ENCODE measurements around the gene DPPA5.

The DPPA5 gene

GRCh38 chr6:73375216-73375615, 21.1 kb upstream of the DPPA5 start:
- no peak overlapping the region for H3K4me3 ChIP-seq (ENCODE audit: control insufficient read depth in 1 of 7, extremely low read depth in 1 of 7, insufficient read depth in 4 of 7, low read depth in 2 of 7, low read length in 6 of 7)
- peaks cover 0 to 16% (median 5%) of the 10 kb centered on the region in 5 experiments for H3K9me3 ChIP-seq (ENCODE audit: control extremely low read depth in 1 of 5, control insufficient read depth in 4 of 5, insufficient read depth in 2 of 5, low read depth in 1 of 5, low read length in 4 of 5)
- ChIA-PET POLR2A (no interaction called here), CTCF (no interaction called here)
- WGBS (ENCODE audit: insufficient coverage): 100% methylated on average over 1 of the region's 1 CpG
- H3K36me3 ChIP-seq (ENCODE audit: control insufficient read depth in 4 of 4, insufficient read depth in 4 of 4, low read length in 3 of 4): no peaks in the 10 kb centered on the region
- H3K4me1 ChIP-seq (ENCODE audit: control extremely low read depth in 1 of 4, control insufficient read depth in 4 of 4, insufficient read depth in 4 of 4, low read length in 3 of 4): no peaks in the 10 kb centered on the region
- no peak overlapping the region for H3K27ac ChIP-seq (ENCODE audit: insufficient read depth in 1 of 2, low read depth in 1 of 2, low read length in 2 of 2, poor library complexity in 1 of 2, severe bottlenecking in 2 of 2)
- H3K27me3 ChIP-seq (replicated peaks in 2 of 5; ENCODE audit: control insufficient read depth in 4 of 5, insufficient read depth in 5 of 5, low read length in 4 of 5): no peaks in the 10 kb centered on the region
- no peak for DNase-seq

GRCh38 chr6:73372516-73372915, 18.4 kb upstream of the DPPA5 start:
- Histone ChIP-seq H3K27me3 (replicated peaks in 2 of 5; ENCODE audit: control insufficient read depth in 4 of 5, insufficient read depth in 5 of 5, low read length in 4 of 5) (no peaks in the 10 kb centered on the region), H3K27ac (ENCODE audit: insufficient read depth in 1 of 2, low read depth in 1 of 2, low read length in 2 of 2, poor library complexity in 1 of 2, severe bottlenecking in 2 of 2) (no peak overlapping the region), H3K4me1 (ENCODE audit: control extremely low read depth in 1 of 4, control insufficient read depth in 4 of 4, insufficient read depth in 4 of 4, low read length in 3 of 4) (no peaks in the 10 kb centered on the region), H3K36me3 (ENCODE audit: control insufficient read depth in 4 of 4, insufficient read depth in 4 of 4, low read length in 3 of 4) (no peaks in the 10 kb centered on the region), H3K4me3 (ENCODE audit: control insufficient read depth in 1 of 7, extremely low read depth in 1 of 7, insufficient read depth in 4 of 7, low read depth in 2 of 7, low read length in 6 of 7) (no peak overlapping the region), H3K9me3 (ENCODE audit: control extremely low read depth in 1 of 5, control insufficient read depth in 4 of 5, insufficient read depth in 2 of 5, low read depth in 1 of 5, low read length in 4 of 5) (peaks cover 0 to 17% (median 9%) of the 10 kb centered on the region in 5 experiments)
- POLR2A ChIA-PET: no interaction called here
- no peak for DNase-seq
- WGBS (ENCODE audit: insufficient coverage): 96% methylated on average over 7 of the region's 10 CpGs
- CTCF ChIA-PET: no interaction called here

- no peaks in the 10 kb centered on the region for H3K4me1 ChIP-seq (ENCODE audit: control extremely low read depth in 1 of 4, control insufficient read depth in 4 of 4, insufficient read depth in 4 of 4, low read length in 3 of 4)
- no peak overlapping the region for H3K4me3 ChIP-seq (ENCODE audit: control insufficient read depth in 1 of 7, extremely low read depth in 1 of 7, insufficient read depth in 4 of 7, low read depth in 2 of 7, low read length in 6 of 7)
- ChIA-PET CTCF (no interaction called here), POLR2A (no interaction called here)
- WGBS (ENCODE audit: insufficient coverage): 94% methylated on average over 2 of the region's 4 CpGs
- no peaks in the 10 kb centered on the region for H3K27me3 ChIP-seq (replicated peaks in 2 of 5; ENCODE audit: control insufficient read depth in 4 of 5, insufficient read depth in 5 of 5, low read length in 4 of 5)
- H3K36me3 ChIP-seq (ENCODE audit: control insufficient read depth in 4 of 4, insufficient read depth in 4 of 4, low read length in 3 of 4): no peaks in the 10 kb centered on the region
- no peak for DNase-seq
- no peak overlapping the region for H3K27ac ChIP-seq (ENCODE audit: insufficient read depth in 1 of 2, low read depth in 1 of 2, low read length in 2 of 2, poor library complexity in 1 of 2, severe bottlenecking in 2 of 2)
- H3K9me3 ChIP-seq (ENCODE audit: control extremely low read depth in 1 of 5, control insufficient read depth in 4 of 5, insufficient read depth in 2 of 5, low read depth in 1 of 5, low read length in 4 of 5): peaks cover 0 to 17% (median 9%) of the 10 kb centered on the region in 5 experiments
Observed at GRCh38 chr6:73371984-73372383, 17.9 kb upstream of the DPPA5 start.

GRCh38 chr6:73369563-73369962, 15.5 kb upstream of the DPPA5 start, which contains the start of gene OOEP:
TSS of gene OOEP (minus strand) at chr6:73369897. CDS start at chr6:73369792, 105 bp downstream.
- ChIA-PET POLR2A (no interaction called here), CTCF (no interaction called here)
- no peak for DNase-seq
- Histone ChIP-seq H3K4me3 (ENCODE audit: control insufficient read depth in 1 of 7, extremely low read depth in 1 of 7, insufficient read depth in 4 of 7, low read depth in 2 of 7, low read length in 6 of 7) (no peak within 1 kb of the TSS), H3K4me1 (ENCODE audit: control extremely low read depth in 1 of 4, control insufficient read depth in 4 of 4, insufficient read depth in 4 of 4, low read length in 3 of 4) (no peaks in the 10 kb centered on the region), H3K9me3 (ENCODE audit: control extremely low read depth in 1 of 5, control insufficient read depth in 4 of 5, insufficient read depth in 2 of 5, low read depth in 1 of 5, low read length in 4 of 5) (peaks cover 0 to 17% (median 9%) of the 10 kb centered on the region in 5 experiments), H3K27me3 (replicated peaks in 2 of 5; ENCODE audit: control insufficient read depth in 4 of 5, insufficient read depth in 5 of 5, low read length in 4 of 5) (no peaks in the 10 kb centered on the region), H3K27ac (ENCODE audit: insufficient read depth in 1 of 2, low read depth in 1 of 2, low read length in 2 of 2, poor library complexity in 1 of 2, severe bottlenecking in 2 of 2) (no peak within 1 kb of the TSS), H3K36me3 (ENCODE audit: control insufficient read depth in 4 of 4, insufficient read depth in 4 of 4, low read length in 3 of 4) (no peaks in the 10 kb centered on the region)
- 98% methylated on average over 36 of the region's 36 CpGs for WGBS (ENCODE audit: insufficient coverage)

- H3K36me3 ChIP-seq (ENCODE audit: control insufficient read depth in 4 of 4, insufficient read depth in 4 of 4, low read length in 3 of 4): no peaks in the 10 kb centered on the region
- POLR2A ChIA-PET: no interaction called here
- WGBS (ENCODE audit: insufficient coverage): 93% methylated on average over 14 of the region's 14 CpGs
- no peak for DNase-seq
- no peaks in the 10 kb centered on the region for H3K4me1 ChIP-seq (ENCODE audit: control extremely low read depth in 1 of 4, control insufficient read depth in 4 of 4, insufficient read depth in 4 of 4, low read length in 3 of 4)
- H3K4me3 ChIP-seq (ENCODE audit: control insufficient read depth in 1 of 7, extremely low read depth in 1 of 7, insufficient read depth in 4 of 7, low read depth in 2 of 7, low read length in 6 of 7): no peak overlapping the region
- CTCF ChIA-PET: no interaction called here
- H3K27ac ChIP-seq (ENCODE audit: insufficient read depth in 1 of 2, low read depth in 1 of 2, low read length in 2 of 2, poor library complexity in 1 of 2, severe bottlenecking in 2 of 2): no peak overlapping the region
- H3K9me3 ChIP-seq (ENCODE audit: control extremely low read depth in 1 of 5, control insufficient read depth in 4 of 5, insufficient read depth in 2 of 5, low read depth in 1 of 5, low read length in 4 of 5): peaks cover 0 to 17% (median 9%) of the 10 kb centered on the region in 5 experiments
- H3K27me3 ChIP-seq (replicated peaks in 2 of 5; ENCODE audit: control insufficient read depth in 4 of 5, insufficient read depth in 5 of 5, low read length in 4 of 5): no peaks in the 10 kb centered on the region
Observed at GRCh38 chr6:73369157-73369556, 15.1 kb upstream of the DPPA5 start.

- H3K27ac ChIP-seq (ENCODE audit: insufficient read depth in 1 of 2, low read depth in 1 of 2, low read length in 2 of 2, poor library complexity in 1 of 2, severe bottlenecking in 2 of 2): no peak overlapping the region
- no peaks in the 10 kb centered on the region for H3K4me1 ChIP-seq (ENCODE audit: control extremely low read depth in 1 of 4, control insufficient read depth in 4 of 4, insufficient read depth in 4 of 4, low read length in 3 of 4)
- POLR2A ChIA-PET: no interaction called here
- H3K9me3 ChIP-seq (ENCODE audit: control extremely low read depth in 1 of 5, control insufficient read depth in 4 of 5, insufficient read depth in 2 of 5, low read depth in 1 of 5, low read length in 4 of 5): peaks cover 0 to 17% (median 9%) of the 10 kb centered on the region in 5 experiments
- no peaks in the 10 kb centered on the region for H3K36me3 ChIP-seq (ENCODE audit: control insufficient read depth in 4 of 4, insufficient read depth in 4 of 4, low read length in 3 of 4)
- no peaks in the 10 kb centered on the region for H3K27me3 ChIP-seq (replicated peaks in 2 of 5; ENCODE audit: control insufficient read depth in 4 of 5, insufficient read depth in 5 of 5, low read length in 4 of 5)
- WGBS (ENCODE audit: insufficient coverage): 100% methylated on average over 1 of the region's 4 CpGs
- CTCF ChIA-PET: no interaction called here
- H3K4me3 ChIP-seq (ENCODE audit: control insufficient read depth in 1 of 7, extremely low read depth in 1 of 7, insufficient read depth in 4 of 7, low read depth in 2 of 7, low read length in 6 of 7): no peak overlapping the region
- DNase-seq: no peak
Observed at GRCh38 chr6:73368675-73369074, 14.6 kb upstream of the DPPA5 start.

- DNase-seq: no peak
- Histone ChIP-seq H3K27me3 (replicated peaks in 2 of 5; ENCODE audit: control insufficient read depth in 4 of 5, insufficient read depth in 5 of 5, low read length in 4 of 5) (no peaks in the 10 kb centered on the region), H3K4me1 (ENCODE audit: control extremely low read depth in 1 of 4, control insufficient read depth in 4 of 4, insufficient read depth in 4 of 4, low read length in 3 of 4) (no peaks in the 10 kb centered on the region), H3K27ac (ENCODE audit: insufficient read depth in 1 of 2, low read depth in 1 of 2, low read length in 2 of 2, poor library complexity in 1 of 2, severe bottlenecking in 2 of 2) (no peak overlapping the region), H3K36me3 (ENCODE audit: control insufficient read depth in 4 of 4, insufficient read depth in 4 of 4, low read length in 3 of 4) (no peaks in the 10 kb centered on the region), H3K9me3 (ENCODE audit: control extremely low read depth in 1 of 5, control insufficient read depth in 4 of 5, insufficient read depth in 2 of 5, low read depth in 1 of 5, low read length in 4 of 5) (peaks cover 0 to 17% (median 9%) of the 10 kb centered on the region in 5 experiments), H3K4me3 (ENCODE audit: control insufficient read depth in 1 of 7, extremely low read depth in 1 of 7, insufficient read depth in 4 of 7, low read depth in 2 of 7, low read length in 6 of 7) (no peak overlapping the region)
- ChIA-PET POLR2A (no interaction called here), CTCF (no interaction called here)
- WGBS (ENCODE audit: insufficient coverage): 87% methylated on average over 14 of the region's 16 CpGs
Observed at GRCh38 chr6:73367761-73368355, 13.8 kb upstream of the DPPA5 start.
